Vagina (tissue), 2 donors: Measurements from ENCODE around the gene AHDC1.

Experiments used
- CTCF ChIP-seq, 3 experiments: fragments of 450-650 bp in 2 of 3; fragments of 200-600 bp in 1 of 3; sonication (generic) in 1 of 3; IDR thresholded peaks; one replicate each; pipeline ENCODE4 v1.5.1; 2017 to 2019; ENCODE audit warnings: antibody characterized with exemption in 3 of 3, mild to moderate bottlenecking in 2 of 3, moderate library complexity in 2 of 3
- POLR2A ChIP-seq, 2 donors: fragments of 450-650 bp; IDR thresholded peaks; one replicate each; pipeline ENCODE4 v1.6.1; 2017; ENCODE audit warnings: antibody characterized with exemption in 2 of 2, mild to moderate bottlenecking in 2 of 2, moderate library complexity in 2 of 2
- POLR2AphosphoS5 ChIP-seq, 2 donors: sonication (generic); formaldehyde crosslinking; IDR thresholded peaks; one replicate each; pipeline ENCODE4 v1.9.0; 2017; ENCODE audit warnings: antibody characterized with exemption in 2 of 2, mild to moderate bottlenecking in 2 of 2, low read depth in 1 of 2; ENCODE audit not compliant: insufficient read depth in 1 of 2

- no peak for TF ChIP-seq POLR2A (IDR thresholded peaks at IDR 0.05)
- peak; percentile 66 to 94 (median 75) for TF ChIP-seq CTCF (IDR thresholded peaks at IDR 0.05)
- TF ChIP-seq POLR2AphosphoS5 (IDR thresholded peaks at IDR 0.05; ENCODE audit: insufficient read depth in 1 of 2, low read depth in 1 of 2) = peak in 1 of 2 donors; percentile 61
Measured at GRCh38 chr1:27556781-27557595, 47.0 kb downstream of the AHDC1 start.
